ENCODE results near the gene NDUFAF7.

DNA sequence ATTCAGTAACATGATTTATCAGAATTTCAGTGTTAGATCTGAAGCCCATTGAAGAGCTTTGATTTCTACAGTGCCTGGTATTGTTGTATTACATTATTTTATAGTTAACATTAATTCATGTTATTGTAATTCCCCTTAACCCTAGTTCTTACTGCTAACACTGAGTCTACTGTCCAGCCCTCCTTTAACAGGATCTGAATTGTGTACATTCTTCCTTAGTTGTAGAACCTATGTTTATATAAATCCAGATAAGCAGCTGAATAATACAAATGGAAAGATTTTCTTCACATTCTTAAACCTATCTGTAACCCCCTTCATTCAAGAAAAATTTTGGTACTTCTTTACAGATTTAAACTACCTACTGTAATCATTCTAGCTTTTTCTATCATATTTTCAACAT, 14.7 kb downstream of the NDUFAF7 start:
- TF ChIP-seq, protein P1, sequence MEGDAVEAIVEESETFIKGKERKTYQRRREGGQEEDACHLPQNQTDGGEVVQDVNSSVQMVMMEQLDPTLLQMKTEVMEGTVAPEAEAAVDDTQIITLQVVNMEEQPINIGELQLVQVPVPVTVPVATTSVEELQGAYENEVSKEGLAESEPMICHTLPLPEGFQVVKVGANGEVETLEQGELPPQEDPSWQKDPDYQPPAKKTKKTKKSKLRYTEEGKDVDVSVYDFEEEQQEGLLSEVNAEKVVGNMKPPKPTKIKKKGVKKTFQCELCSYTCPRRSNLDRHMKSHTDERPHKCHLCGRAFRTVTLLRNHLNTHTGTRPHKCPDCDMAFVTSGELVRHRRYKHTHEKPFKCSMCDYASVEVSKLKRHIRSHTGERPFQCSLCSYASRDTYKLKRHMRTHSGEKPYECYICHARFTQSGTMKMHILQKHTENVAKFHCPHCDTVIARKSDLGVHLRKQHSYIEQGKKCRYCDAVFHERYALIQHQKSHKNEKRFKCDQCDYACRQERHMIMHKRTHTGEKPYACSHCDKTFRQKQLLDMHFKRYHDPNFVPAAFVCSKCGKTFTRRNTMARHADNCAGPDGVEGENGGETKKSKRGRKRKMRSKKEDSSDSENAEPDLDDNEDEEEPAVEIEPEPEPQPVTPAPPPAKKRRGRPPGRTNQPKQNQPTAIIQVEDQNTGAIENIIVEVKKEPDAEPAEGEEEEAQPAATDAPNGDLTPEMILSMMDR (IDR thresholded peaks at IDR 0.05 in 2 of 3, conservative IDR thresholded peaks at IDR 0.05 in 1 of 3; ENCODE audit: control insufficient read depth in 2 of 3, extremely low read depth in 1 of 3, insufficient read depth in 1 of 3, low read depth in 3 of 3, low read length in 3 of 3): no peak
- TF ChIP-seq KAT2A (conservative IDR thresholded peaks at IDR 0.05; ENCODE audit: control insufficient read depth, low read depth, low read length) (no peak), BHLHE40 (IDR thresholded peaks at IDR 0.05; ENCODE audit: borderline replicate concordance in 1 of 2, low read depth in 2 of 2, low read length in 1 of 2) (no peak), EZH2 (IDR thresholded peaks at IDR 0.05; ENCODE audit: borderline replicate concordance, control insufficient read depth, low read depth, low read length) (no peak), SRF (IDR thresholded peaks at IDR 0.05; ENCODE audit: low read depth in 2 of 2, low read length in 2 of 2) (no peak), JUNB (IDR thresholded peaks at IDR 0.05) (no peak), CBX3 (IDR thresholded peaks at IDR 0.05; ENCODE audit: borderline replicate concordance, low read depth) (no peak), SMC3 (IDR thresholded peaks at IDR 0.05; ENCODE audit: borderline replicate concordance, low read length) (no peak)
- TF ChIP-seq, protein P2, sequence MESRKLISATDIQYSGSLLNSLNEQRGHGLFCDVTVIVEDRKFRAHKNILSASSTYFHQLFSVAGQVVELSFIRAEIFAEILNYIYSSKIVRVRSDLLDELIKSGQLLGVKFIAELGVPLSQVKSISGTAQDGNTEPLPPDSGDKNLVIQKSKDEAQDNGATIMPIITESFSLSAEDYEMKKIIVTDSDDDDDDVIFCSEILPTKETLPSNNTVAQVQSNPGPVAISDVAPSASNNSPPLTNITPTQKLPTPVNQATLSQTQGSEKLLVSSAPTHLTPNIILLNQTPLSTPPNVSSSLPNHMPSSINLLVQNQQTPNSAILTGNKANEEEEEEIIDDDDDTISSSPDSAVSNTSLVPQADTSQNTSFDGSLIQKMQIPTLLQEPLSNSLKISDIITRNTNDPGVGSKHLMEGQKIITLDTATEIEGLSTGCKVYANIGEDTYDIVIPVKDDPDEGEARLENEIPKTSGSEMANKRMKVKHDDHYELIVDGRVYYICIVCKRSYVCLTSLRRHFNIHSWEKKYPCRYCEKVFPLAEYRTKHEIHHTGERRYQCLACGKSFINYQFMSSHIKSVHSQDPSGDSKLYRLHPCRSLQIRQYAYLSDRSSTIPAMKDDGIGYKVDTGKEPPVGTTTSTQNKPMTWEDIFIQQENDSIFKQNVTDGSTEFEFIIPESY (IDR thresholded peaks at IDR 0.05): no peak
- TF ChIP-seq, protein P3, sequence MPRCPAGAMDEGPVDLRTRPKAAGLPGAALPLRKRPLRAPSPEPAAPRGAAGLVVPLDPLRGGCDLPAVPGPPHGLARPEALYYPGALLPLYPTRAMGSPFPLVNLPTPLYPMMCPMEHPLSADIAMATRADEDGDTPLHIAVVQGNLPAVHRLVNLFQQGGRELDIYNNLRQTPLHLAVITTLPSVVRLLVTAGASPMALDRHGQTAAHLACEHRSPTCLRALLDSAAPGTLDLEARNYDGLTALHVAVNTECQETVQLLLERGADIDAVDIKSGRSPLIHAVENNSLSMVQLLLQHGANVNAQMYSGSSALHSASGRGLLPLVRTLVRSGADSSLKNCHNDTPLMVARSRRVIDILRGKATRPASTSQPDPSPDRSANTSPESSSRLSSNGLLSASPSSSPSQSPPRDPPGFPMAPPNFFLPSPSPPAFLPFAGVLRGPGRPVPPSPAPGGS (IDR thresholded peaks at IDR 0.05; ENCODE audit: borderline replicate concordance, insufficient read depth, low read depth, low read length, poor library complexity, severe bottlenecking): no peak
